GM23248 (cell line): Measurements from ENCODE around the gene SLIT3. TPM values are rescaled to one million over a fixed set of nuclear protein-coding genes. Genes with fewer than 3 reads are reported as not detected.

Source experiments
- DNase-seq: peaks from one replicate; pipeline ENCODE4 v3.0.0-alpha.2; 2015
- H2AFZ ChIP-seq: fragments of 200-600 bp; sonication (generic); 2 replicates; pipeline ENCODE4 v1.6.1; 2016; ENCODE audit warnings: antibody characterized with exemption
- H3F3A ChIP-seq: fragments of 200-600 bp; sonication (generic); 2 replicates; pipeline ENCODE4 v1.6.1; 2016; ENCODE audit warnings: mild to moderate bottlenecking, antibody characterized with exemption, mixed run types; ENCODE audit not compliant: insufficient read depth
- H3K27ac ChIP-seq: fragments of 200-600 bp; sonication (generic); 2 replicates; pipeline ENCODE4 v1.5.1; 2016; ENCODE audit warnings: mild to moderate bottlenecking
- H3K27me3 ChIP-seq: fragments of 200-600 bp; sonication (generic); replicated peaks from 2 replicates; pipeline ENCODE4 v1.6.1; 2016; ENCODE audit warnings: mild to moderate bottlenecking; ENCODE audit not compliant: insufficient read depth
- H3K36me3 ChIP-seq: fragments of 200-600 bp; sonication (generic); 2 replicates; pipeline ENCODE4 v1.6.1; 2016; ENCODE audit warnings: low read depth, mild to moderate bottlenecking
- H3K4me1 ChIP-seq: fragments of 200-600 bp; sonication (generic); 2 replicates; pipeline ENCODE4 v1.6.1; 2016; ENCODE audit warnings: mild to moderate bottlenecking; ENCODE audit not compliant: insufficient read depth
- H3K4me2 ChIP-seq: fragments of 200-600 bp; sonication (generic); one replicate; pipeline ENCODE4 v1.6.1; 2016; ENCODE audit warnings: mild to moderate bottlenecking; ENCODE audit not compliant: unreplicated experiment
- H3K4me3 ChIP-seq: fragments of 200-600 bp; sonication (generic); 2 replicates; pipeline ENCODE4 v1.5.1; 2016; ENCODE audit warnings: mild to moderate bottlenecking
- H3K79me2 ChIP-seq: fragments of 200-600 bp; sonication (generic); 2 replicates; pipeline ENCODE4 v1.6.1; 2016; ENCODE audit warnings: mild to moderate bottlenecking; ENCODE audit not compliant: insufficient read depth
- H3K9ac ChIP-seq: fragments of 200-600 bp; sonication (generic); 2 replicates; pipeline ENCODE4 v1.6.1; 2016; ENCODE audit warnings: mild to moderate bottlenecking
- H3K9me2 ChIP-seq: fragments of 200-600 bp; sonication (generic); 2 replicates; pipeline ENCODE4 v1.6.1; 2016; ENCODE audit warnings: mixed run types, mild to moderate bottlenecking, moderate library complexity; ENCODE audit not compliant: insufficient read depth
- H3K9me3 ChIP-seq: fragments of 200-600 bp; sonication (generic); one replicate; pipeline ENCODE4 v1.6.1; 2017; ENCODE audit warnings: low read depth
- H4K20me1 ChIP-seq: fragments of 200-600 bp; sonication (generic); 2 replicates; pipeline ENCODE4 v1.6.0; 2016; ENCODE audit not compliant: insufficient read depth
- EZH2 ChIP-seq: fragments of 200-600 bp; sonication (generic); IDR thresholded peaks from 2 replicates; pipeline ENCODE4 v1.6.1; 2018; ENCODE audit warnings: antibody characterized with exemption, mild to moderate bottlenecking; ENCODE audit not compliant: insufficient read depth, poor library complexity, severe bottlenecking
- EZH2phosphoT487 ChIP-seq: fragments of 200-600 bp; sonication (generic); IDR thresholded peaks from 2 replicates; pipeline ENCODE4 v1.6.1; 2018; ENCODE audit warnings: antibody characterized with exemption, moderate library complexity, mild to moderate bottlenecking, low read depth; ENCODE audit not compliant: insufficient read depth
- WGBS, 2 experiments: methylation state at CpG; one replicate each; pipeline ENCODE4 v1.1.6; 2015 to 2017; ENCODE audit warnings: low lambda C conversion rate in 2 of 2, low coverage in 1 of 2; ENCODE audit errors: missing lambda C conversion rate in 2 of 2; 5-methylcytosine and 5-hydroxymethylcytosine counted together
- in situ Hi-C: fragments of 300-500 bp; cut with MboI; formaldehyde crosslinking; loops from 2 replicates; pipeline ENCODE4 v1.15.0; 2020
- polyA plus RNA-seq: library from polyadenylated mRNA; unstranded; fragments of >200 nt; fragmentation: Nextera tagmentation; extraction: Ambion mirVana; gene quantifications from 2 replicates; pipeline ENCODE4 v1.2.1, GENCODE V29; 2016
- total RNA-seq: library from RNA; depleted of rRNA; stranded (reverse); fragments of >200 nt; shearing (Covaris generic); gene quantifications from 2 replicates; pipeline ENCODE4 v1.2.3, GENCODE V29; 2014

The SLIT3 gene
- total and polyA plus RNA-seq, 2 experiments from 2014 or later = 61.9 to 100 TPM

- 3 to 4% methylated on average over 17 of the region's 17 CpGs for WGBS, 2 experiments
- Histone ChIP-seq H3F3A (peaks cover 21% of the 10 kb centered on the region), H3K4me2 (peak overlapping the region; percentile 96), H4K20me1 (no peaks in the 10 kb centered on the region), H3K9me3 (no peaks in the 10 kb centered on the region), H3K79me2 (peaks cover 20% of the 10 kb centered on the region), H2AFZ (peak overlapping the region; percentile 69), H3K4me1 (peaks cover 38% of the 10 kb centered on the region), H3K36me3 (no peaks in the 10 kb centered on the region), H3K27me3 (no peaks in the 10 kb centered on the region), H3K4me3 (peak overlapping the region; percentile 50), H3K27ac (peak overlapping the region; percentile 34), H3K9me2 (no peaks in the 10 kb centered on the region), H3K9ac (peak overlapping the region; percentile 10)
- in situ Hi-C loops = loop anchor here (10.0 kb wide), 1 partner anchor 318 kb away; no protein-coding TSS in a partner anchor
- DNase-seq = peak; percentile 85
- TF ChIP-seq EZH2phosphoT487 (no peak), EZH2 (no peak)
These were observed 1.7 kb upstream of the SLIT3 start for GRCh38 chr5:169302491-169303118.

- Histone ChIP-seq H3K36me3 (no peaks in the 10 kb centered on the region), H3K9me3 (no peaks in the 10 kb centered on the region), H3K9ac (peak overlapping the region; percentile 83; the same call in 1 of the 2 replicates), H4K20me1 (no peaks in the 10 kb centered on the region), H2AFZ (peak overlapping the region; percentile 69), H3F3A (peaks cover 27% of the 10 kb centered on the region), H3K27ac (peak overlapping the region; percentile 34), H3K9me2 (no peaks in the 10 kb centered on the region), H3K27me3 (no peaks in the 10 kb centered on the region), H3K4me3 (peak overlapping the region; percentile 81; the same call in 1 of the 2 replicates), H3K79me2 (peaks cover 27% of the 10 kb centered on the region), H3K4me1 (peaks cover 38% of the 10 kb centered on the region), H3K4me2 (peak overlapping the region; percentile 96)
- DNase-seq = no peak
- 28 to 30% methylated on average over 12 of the region's 12 CpGs for WGBS, 2 experiments
- TF ChIP-seq EZH2phosphoT487 (no peak), EZH2 (no peak)
- in situ Hi-C loops = loop anchor here (10.0 kb wide), 1 partner anchor 317 kb away; no protein-coding TSS in a partner anchor
These were observed 1.0 kb upstream of the SLIT3 start for GRCh38 chr5:169301986-169302385.

- H3K27me3 ChIP-seq = no peaks in the 10 kb centered on the region
- no peaks in the 10 kb centered on the region for H3K9me2 ChIP-seq
- in situ Hi-C loops = loop anchor here (10.0 kb wide), 1 partner anchor 317 kb away; no protein-coding TSS in a partner anchor
- H2AFZ ChIP-seq = peak overlapping the region; percentile 69
- peaks cover 30% of the 10 kb centered on the region for H3F3A ChIP-seq
- DNase-seq = peak; percentile 65
- no peaks in the 10 kb centered on the region for H3K9me3 ChIP-seq
- peak overlapping the region; percentile 65 for H3K27ac ChIP-seq
- H3K4me3 ChIP-seq = peak overlapping the region; percentile 81
- peaks cover 32% of the 10 kb centered on the region for H3K79me2 ChIP-seq
- no peaks in the 10 kb centered on the region for H3K36me3 ChIP-seq
- TF ChIP-seq EZH2phosphoT487 (no peak), EZH2 (no peak)
- H3K4me1 ChIP-seq = peaks cover 43% of the 10 kb centered on the region
- WGBS, 2 experiments = 5% methylated on average over 18 of the region's 18 CpGs
- H4K20me1 ChIP-seq = no peaks in the 10 kb centered on the region
- peak overlapping the region; percentile 83 for H3K9ac ChIP-seq
- H3K4me2 ChIP-seq = peak overlapping the region; percentile 96
These were observed 521 bp upstream of the SLIT3 start for GRCh38 chr5:169301386-169301934.

- Histone ChIP-seq H3K4me2 (peak overlapping the region; percentile 96), H3K4me1 (peaks cover 53% of the 10 kb centered on the region), H3K36me3 (no peaks in the 10 kb centered on the region), H2AFZ (peak overlapping the region; percentile 58), H4K20me1 (no peaks in the 10 kb centered on the region), H3K9me3 (no peaks in the 10 kb centered on the region), H3K4me3 (peak overlapping the region; percentile 81), H3K27me3 (no peaks in the 10 kb centered on the region), H3K9ac (peak overlapping the region; percentile 83), H3K79me2 (peaks cover 47% of the 10 kb centered on the region), H3F3A (peaks cover 45% of the 10 kb centered on the region), H3K27ac (peak overlapping the region; percentile 65), H3K9me2 (no peaks in the 10 kb centered on the region)
- peak; percentile 70 for DNase-seq
- in situ Hi-C loops = loop anchor here (10.0 kb wide), 1 partner anchor 315 kb away; no protein-coding TSS in a partner anchor
- TF ChIP-seq EZH2phosphoT487 = no peak
- no peak for TF ChIP-seq EZH2
- WGBS, 2 experiments = 2% methylated on average over 33 to 35 of the region's 35 CpGs
These were observed 1.1 kb downstream of the SLIT3 start for GRCh38 chr5:169299663-169300467.
